ENCODE data around the gene CRTC1. TPM values are rescaled to one million over a fixed set of nuclear protein-coding genes. Genes with fewer than 3 reads are reported as not detected.
"Not testable (repeated sequence)": the region's sequence is repeated elsewhere in the genome, so short reads cannot be mapped to it uniquely, and the experiment has no call there.

Gene CRTC1
- polyA plus RNA-seq, 4 donors, result 16.6 to 23.1 (median 18.9) TPM

- no peak for DNase-seq (ENCODE audit: low read depth in 4 of 4, low spot score in 3 of 4)
Measured at GRCh38 chr19:18667531-18668251, 15.8 kb upstream of the CRTC1 start.

- DNase-seq (ENCODE audit: low read depth in 4 of 4, low spot score in 3 of 4), result no peak
Measured at GRCh38 chr19:18668252-18668631, 15.2 kb upstream of the CRTC1 start.

- DNase-seq (ENCODE audit: low read depth in 4 of 4, low spot score in 3 of 4), result no peak
Measured at GRCh38 chr19:18668744-18669523, 14.5 kb upstream of the CRTC1 start.

- no peak for DNase-seq (ENCODE audit: low read depth in 4 of 4, low spot score in 3 of 4)
Measured at GRCh38 chr19:18669524-18669817, 14.0 kb upstream of the CRTC1 start.

GRCh38 chr19:18669883-18670282, 13.6 kb upstream of the CRTC1 start:
- no peak for DNase-seq (ENCODE audit: low read depth in 4 of 4, low spot score in 3 of 4)

- DNase-seq (ENCODE audit: low read depth in 4 of 4, low spot score in 3 of 4), result no peak
Measured at GRCh38 chr19:18670312-18670711, 13.2 kb upstream of the CRTC1 start.

- no peak for DNase-seq (ENCODE audit: low read depth in 4 of 4, low spot score in 3 of 4)
Measured at GRCh38 chr19:18671303-18672043, 12.0 kb upstream of the CRTC1 start.

GRCh38 chr19:18672044-18672451, 11.4 kb upstream of the CRTC1 start:
- DNase-seq (ENCODE audit: low read depth in 4 of 4, low spot score in 3 of 4), result no peak

GRCh38 chr19:18672606-18673337, 10.7 kb upstream of the CRTC1 start:
- DNase-seq (ENCODE audit: low read depth in 4 of 4, low spot score in 3 of 4), result no peak

GRCh38 chr19:18674616-18675015, 8.9 kb upstream of the CRTC1 start:
- DNase-seq (ENCODE audit: low read depth in 4 of 4, low spot score in 3 of 4), result no peak

GRCh38 chr19:18675779-18676178, 7.7 kb upstream of the CRTC1 start:
- no peak for DNase-seq (ENCODE audit: low read depth in 4 of 4, low spot score in 3 of 4)

GRCh38 chr19:18676692-18677091, 6.8 kb upstream of the CRTC1 start:
- DNase-seq (ENCODE audit: low read depth in 4 of 4, low spot score in 3 of 4), result no peak

- DNase-seq (ENCODE audit: low read depth in 4 of 4, low spot score in 3 of 4), result no peak
Measured at GRCh38 chr19:18677156-18677555, 6.3 kb upstream of the CRTC1 start.

GRCh38 chr19:18680148-18680547, 3.3 kb upstream of the CRTC1 start:
- not testable (repeated sequence) for DNase-seq (ENCODE audit: low read depth in 4 of 4, low spot score in 3 of 4)

GRCh38 chr19:18682807-18683108, 722 bp upstream of the CRTC1 start:
- no peak for DNase-seq (ENCODE audit: low read depth in 4 of 4, low spot score in 3 of 4)

- no peak for DNase-seq (ENCODE audit: low read depth in 4 of 4, low spot score in 3 of 4)
Measured at GRCh38 chr19:18683958-18684641, 620 bp downstream of the CRTC1 start.

GRCh38 chr19:18684642-18684993, 1.1 kb downstream of the CRTC1 start:
- no peak for DNase-seq (ENCODE audit: low read depth in 4 of 4, low spot score in 3 of 4)

GRCh38 chr19:18685597-18686190, 2.2 kb downstream of the CRTC1 start:
- no peak for DNase-seq (ENCODE audit: low read depth in 4 of 4, low spot score in 3 of 4)

- DNase-seq (ENCODE audit: low read depth in 4 of 4, low spot score in 3 of 4), result no peak
Measured at GRCh38 chr19:18687740-18688465, 4.4 kb downstream of the CRTC1 start.

- no peak for DNase-seq (ENCODE audit: low read depth in 4 of 4, low spot score in 3 of 4)
Measured at GRCh38 chr19:18696023-18696422, 12.5 kb downstream of the CRTC1 start.

Measured in right renal pelvis (tissue), 4 donors.